Thyroid gland (tissue), 4 donors: ENCODE results near the gene IRS2.

Experiments
- POLR2A ChIP-seq, 2 donors: fragments of 450-650 bp; IDR thresholded peaks; one replicate each; pipeline ENCODE4 v1.6.1; 2017; ENCODE audit warnings: antibody characterized with exemption in 2 of 2, mild to moderate bottlenecking in 2 of 2, moderate library complexity in 1 of 2
- TF ChIP-seq, protein P1 (sequence below), 6 experiments: fragments of 200-600 bp in 3 of 6; fragments of 450-650 bp in 3 of 6; sonication (generic) in 3 of 6; IDR thresholded peaks; one replicate each; pipeline ENCODE4 v1.5.1; 2016 to 2019; ENCODE audit warnings: antibody characterized with exemption in 6 of 6, mild to moderate bottlenecking in 2 of 6, inconsistent platforms in 1 of 6, moderate library complexity in 1 of 6

DNA sequence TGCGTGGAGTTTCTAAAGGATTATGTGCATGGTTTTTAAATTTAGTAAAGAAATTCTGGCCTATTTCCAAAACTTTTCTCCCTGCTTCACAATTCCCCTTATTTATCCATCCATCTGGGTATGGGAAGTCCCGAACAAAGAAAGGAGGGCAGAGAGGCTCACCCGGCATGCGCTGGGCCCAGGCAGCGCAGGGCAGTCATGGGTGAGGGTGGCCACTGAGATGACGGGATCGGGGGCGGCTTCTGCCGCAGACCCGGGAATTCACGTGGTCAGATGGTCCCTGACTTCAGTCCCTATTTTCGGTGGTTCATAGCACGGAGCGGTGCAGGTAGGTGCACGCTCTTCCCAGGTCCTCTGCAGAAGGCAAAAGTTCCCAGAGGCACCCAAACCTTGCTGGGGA lies 14.5 kb downstream of the IRS2 start:
- TF ChIP-seq, protein P1, sequence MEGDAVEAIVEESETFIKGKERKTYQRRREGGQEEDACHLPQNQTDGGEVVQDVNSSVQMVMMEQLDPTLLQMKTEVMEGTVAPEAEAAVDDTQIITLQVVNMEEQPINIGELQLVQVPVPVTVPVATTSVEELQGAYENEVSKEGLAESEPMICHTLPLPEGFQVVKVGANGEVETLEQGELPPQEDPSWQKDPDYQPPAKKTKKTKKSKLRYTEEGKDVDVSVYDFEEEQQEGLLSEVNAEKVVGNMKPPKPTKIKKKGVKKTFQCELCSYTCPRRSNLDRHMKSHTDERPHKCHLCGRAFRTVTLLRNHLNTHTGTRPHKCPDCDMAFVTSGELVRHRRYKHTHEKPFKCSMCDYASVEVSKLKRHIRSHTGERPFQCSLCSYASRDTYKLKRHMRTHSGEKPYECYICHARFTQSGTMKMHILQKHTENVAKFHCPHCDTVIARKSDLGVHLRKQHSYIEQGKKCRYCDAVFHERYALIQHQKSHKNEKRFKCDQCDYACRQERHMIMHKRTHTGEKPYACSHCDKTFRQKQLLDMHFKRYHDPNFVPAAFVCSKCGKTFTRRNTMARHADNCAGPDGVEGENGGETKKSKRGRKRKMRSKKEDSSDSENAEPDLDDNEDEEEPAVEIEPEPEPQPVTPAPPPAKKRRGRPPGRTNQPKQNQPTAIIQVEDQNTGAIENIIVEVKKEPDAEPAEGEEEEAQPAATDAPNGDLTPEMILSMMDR (IDR thresholded peaks at IDR 0.05) = no peak
- TF ChIP-seq POLR2A (IDR thresholded peaks at IDR 0.05) = no peak
